Activated naive CD4-positive, alpha-beta T cell treated with anti-CD3 and anti-CD28 coated beads, Interleukin-2, amount 50 U/mL, for 24 hours (primary cell): ENCODE results near the gene MIEF1.
A peak's percentile ranks its signal among the peaks of the same experiment; 100 is the strongest.

Source experiments
- H3K27ac Mint-ChIP-seq: one replicate; pipeline ENCODE4 v1.8.0; 2021; ENCODE audit warnings: mild to moderate bottlenecking, mixed read lengths
- H3K27me3 Mint-ChIP-seq: one replicate; pipeline ENCODE4 v1.8.0; 2021; ENCODE audit warnings: mixed read lengths
- H3K36me3 Mint-ChIP-seq: one replicate; pipeline ENCODE4 v1.8.0; 2021; ENCODE audit warnings: mixed read lengths
- H3K4me1 Mint-ChIP-seq: one replicate; pipeline ENCODE4 v1.8.0; 2021; ENCODE audit warnings: mixed read lengths
- H3K4me3 Mint-ChIP-seq: one replicate; pipeline ENCODE4 v1.8.0; 2021; ENCODE audit warnings: mild to moderate bottlenecking, mixed read lengths
- H3K9me3 Mint-ChIP-seq: one replicate; pipeline ENCODE4 v1.8.0; 2021; ENCODE audit warnings: mixed read lengths

MIEF1 gene

GRCh38 chr22:39467390-39467895 is 34.6 kb upstream of the MIEF1 start:
- Mint-ChIP-seq H3K27ac (no peak overlapping the region), H3K36me3 (no peaks in the 10 kb centered on the region)

GRCh38 chr22:39468487-39469325 is 33.4 kb upstream of the MIEF1 start:
- peaks cover 16% of the 10 kb centered on the region for H3K4me1 Mint-ChIP-seq
- H3K27me3 Mint-ChIP-seq, result no peaks in the 10 kb centered on the region
- no peaks in the 10 kb centered on the region for H3K9me3 Mint-ChIP-seq
- no peak overlapping the region for H3K4me3 Mint-ChIP-seq
- H3K36me3 Mint-ChIP-seq, result no peaks in the 10 kb centered on the region
- H3K27ac Mint-ChIP-seq, result no peak overlapping the region

More at GRCh38 chr22:39467390-39467895, 34.6 kb upstream of the MIEF1 start:
- no peak overlapping the region for H3K4me3 Mint-ChIP-seq
- no peaks in the 10 kb centered on the region for H3K27me3 Mint-ChIP-seq
- no peaks in the 10 kb centered on the region for H3K9me3 Mint-ChIP-seq
- peaks cover 11% of the 10 kb centered on the region for H3K4me1 Mint-ChIP-seq

DNA sequence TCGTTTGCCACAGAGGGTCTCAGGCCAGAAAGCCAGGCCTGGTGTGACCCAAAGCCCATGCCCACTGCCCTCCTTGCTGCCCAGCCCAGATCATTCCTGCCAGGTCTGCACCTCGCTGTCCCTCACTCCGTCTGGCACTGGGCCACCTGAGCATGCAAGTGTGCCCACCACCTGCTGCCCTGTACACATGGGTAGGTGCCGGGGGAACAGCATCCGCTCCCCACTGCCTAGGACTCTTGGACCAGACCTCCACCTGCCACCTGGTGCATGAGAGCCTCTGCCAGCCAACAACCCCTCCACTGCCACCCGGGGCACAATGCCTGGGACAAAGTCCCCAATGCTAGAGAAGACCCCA is 32.8 kb upstream of the MIEF1 start:
- Mint-ChIP-seq H3K4me1 (peaks cover 16% of the 10 kb centered on the region), H3K27me3 (no peaks in the 10 kb centered on the region), H3K9me3 (no peaks in the 10 kb centered on the region), H3K36me3 (no peaks in the 10 kb centered on the region), H3K27ac (no peak overlapping the region), H3K4me3 (no peak overlapping the region)

GRCh38 chr22:39469681-39470450 is 32.2 kb upstream of the MIEF1 start:
- Mint-ChIP-seq H3K27me3 (no peaks in the 10 kb centered on the region), H3K36me3 (no peaks in the 10 kb centered on the region), H3K4me1 (peaks cover 16% of the 10 kb centered on the region), H3K9me3 (no peaks in the 10 kb centered on the region), H3K27ac (peak overlapping the region; percentile 35), H3K4me3 (no peak overlapping the region)

GRCh38 chr22:39470451-39471291 is 31.4 kb upstream of the MIEF1 start:
- no peak overlapping the region for H3K27ac Mint-ChIP-seq
- no peaks in the 10 kb centered on the region for H3K9me3 Mint-ChIP-seq
- H3K4me3 Mint-ChIP-seq, result no peak overlapping the region
- no peaks in the 10 kb centered on the region for H3K27me3 Mint-ChIP-seq
- no peaks in the 10 kb centered on the region for H3K36me3 Mint-ChIP-seq
- H3K4me1 Mint-ChIP-seq, result peaks cover 16% of the 10 kb centered on the region

GRCh38 chr22:39471381-39472141 is 30.5 kb upstream of the MIEF1 start:
- H3K4me3 Mint-ChIP-seq, result no peak overlapping the region

DNA sequence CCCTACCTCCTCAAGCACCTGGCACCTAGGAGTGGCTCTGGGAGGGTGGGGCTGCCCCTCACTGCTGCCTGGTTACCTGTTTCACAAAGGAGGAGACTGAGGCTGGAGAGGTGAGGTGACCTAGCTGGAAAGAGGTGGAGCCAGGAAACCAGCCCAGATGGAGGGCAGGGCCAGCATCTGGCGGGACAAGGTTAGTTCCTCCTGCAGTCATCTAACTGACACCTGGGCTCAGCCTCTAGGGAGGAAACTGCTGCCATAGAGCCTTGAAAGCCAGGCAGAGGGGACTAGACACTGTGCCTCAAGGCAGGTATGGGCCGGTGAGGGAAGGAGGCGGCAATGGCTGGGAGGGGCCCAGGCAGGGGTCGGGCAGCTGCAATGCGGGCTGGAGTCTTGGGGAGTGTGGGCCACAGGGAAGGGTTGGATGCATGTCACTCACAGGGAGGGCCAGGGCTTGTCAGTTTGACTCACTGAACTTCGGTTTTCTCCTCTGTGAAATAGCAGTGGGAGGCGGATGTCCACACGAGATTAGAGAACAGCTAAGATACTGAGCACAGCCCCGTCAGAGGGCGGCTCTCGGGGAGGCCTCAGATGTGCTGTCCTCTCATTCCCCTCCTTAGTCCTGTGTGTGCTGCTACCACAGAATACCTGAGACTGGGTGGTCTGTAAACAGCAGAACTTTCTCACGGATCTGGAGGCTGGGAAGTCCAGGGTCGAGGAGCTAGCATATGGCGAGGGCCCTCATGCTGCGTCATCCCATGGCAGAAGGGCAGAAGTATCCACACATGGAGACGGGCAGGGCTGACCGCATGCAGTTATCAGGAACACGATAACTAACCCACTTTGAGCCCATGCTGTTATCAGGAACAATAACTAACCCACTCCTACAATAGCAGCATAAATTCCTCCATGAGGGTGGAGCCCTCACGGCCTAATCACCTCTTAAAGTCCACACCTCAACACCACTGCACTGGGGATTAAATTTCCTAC is 29.2 kb upstream of the MIEF1 start:
- H3K27me3 Mint-ChIP-seq, result no peaks in the 10 kb centered on the region
- no peak overlapping the region for H3K27ac Mint-ChIP-seq
- no peak overlapping the region for H3K4me3 Mint-ChIP-seq
- peaks cover 16% of the 10 kb centered on the region for H3K4me1 Mint-ChIP-seq
- no peaks in the 10 kb centered on the region for H3K9me3 Mint-ChIP-seq
- no peaks in the 10 kb centered on the region for H3K36me3 Mint-ChIP-seq

More at GRCh38 chr22:39471381-39472141, 30.5 kb upstream of the MIEF1 start:
- no peaks in the 10 kb centered on the region for H3K36me3 Mint-ChIP-seq
- peaks cover 16% of the 10 kb centered on the region for H3K4me1 Mint-ChIP-seq
- no peaks in the 10 kb centered on the region for H3K27me3 Mint-ChIP-seq
- H3K27ac Mint-ChIP-seq, result no peak overlapping the region
- H3K9me3 Mint-ChIP-seq, result no peaks in the 10 kb centered on the region

DNA sequence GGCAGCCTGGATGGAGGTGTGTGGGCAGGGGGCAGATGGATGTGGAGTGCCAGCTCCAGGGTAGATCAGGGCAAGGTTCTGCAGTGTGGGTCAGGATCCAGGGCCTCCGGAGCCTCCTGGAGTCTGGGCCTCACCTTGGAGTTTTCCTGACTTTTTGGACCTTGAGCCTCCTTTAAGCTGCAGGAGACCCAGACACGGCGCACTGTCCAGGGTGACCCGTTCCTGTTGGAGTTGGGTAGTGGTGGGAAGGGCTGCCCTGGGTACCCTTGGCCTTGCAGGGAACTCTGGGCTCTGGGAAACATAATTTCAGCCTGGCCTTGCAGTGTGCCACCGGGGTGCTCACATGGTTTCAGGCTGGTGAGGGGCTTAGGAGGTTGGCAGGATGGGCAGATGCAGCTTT is 28.2 kb upstream of the MIEF1 start:
- Mint-ChIP-seq H3K36me3 (no peaks in the 10 kb centered on the region), H3K4me3 (no peak overlapping the region), H3K27me3 (no peaks in the 10 kb centered on the region), H3K27ac (no peak overlapping the region), H3K9me3 (no peaks in the 10 kb centered on the region), H3K4me1 (peaks cover 16% of the 10 kb centered on the region)

DNA sequence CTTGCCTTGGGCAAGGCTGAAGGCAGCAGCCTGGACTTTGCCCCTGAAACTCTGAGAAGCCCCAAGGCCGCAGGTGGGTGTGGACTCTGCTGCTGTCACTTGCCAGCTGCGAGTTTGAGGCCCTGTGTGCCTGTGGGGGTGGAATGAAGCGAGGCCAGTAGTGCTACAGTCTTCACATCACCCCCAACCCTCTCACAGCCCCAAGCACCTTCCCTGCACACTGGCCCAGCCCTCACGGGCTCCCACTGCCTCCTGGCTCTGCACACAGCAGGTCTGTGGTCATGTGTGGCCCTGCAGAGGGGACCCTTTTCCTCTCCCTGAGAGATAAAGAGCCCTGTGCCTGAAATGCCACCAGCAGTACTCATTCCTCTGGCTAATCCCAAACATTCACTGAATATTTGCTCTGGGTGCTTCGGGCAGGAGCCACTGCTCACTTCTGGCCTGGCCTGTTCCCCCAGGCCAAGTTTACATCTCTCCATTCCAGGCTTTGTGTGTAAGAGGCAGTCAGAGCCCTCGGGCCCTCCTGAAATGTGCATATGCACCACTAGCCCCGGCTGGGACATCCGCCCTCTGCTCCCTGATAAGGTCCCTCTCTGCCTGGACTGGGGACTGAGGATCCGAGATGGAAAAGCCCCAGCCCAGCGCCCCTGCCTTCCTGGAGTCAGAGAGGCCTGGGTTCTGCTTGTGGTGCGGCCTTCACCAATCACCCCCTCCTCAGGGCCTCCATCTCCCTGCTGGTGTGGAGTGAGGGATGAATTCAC is 27.6 kb upstream of the MIEF1 start:
- Mint-ChIP-seq H3K4me1 (peaks cover 16% of the 10 kb centered on the region), H3K4me3 (no peak overlapping the region), H3K27ac (no peak overlapping the region), H3K27me3 (no peaks in the 10 kb centered on the region), H3K9me3 (no peaks in the 10 kb centered on the region), H3K36me3 (no peaks in the 10 kb centered on the region)

GRCh38 chr22:39475337-39475736 is 26.8 kb upstream of the MIEF1 start:
- Mint-ChIP-seq H3K4me1 (peaks cover 16% of the 10 kb centered on the region), H3K36me3 (no peaks in the 10 kb centered on the region), H3K27ac (no peak overlapping the region), H3K27me3 (no peaks in the 10 kb centered on the region), H3K9me3 (no peaks in the 10 kb centered on the region), H3K4me3 (no peak overlapping the region)

GRCh38 chr22:39475902-39476301 is 26.2 kb upstream of the MIEF1 start:
- no peaks in the 10 kb centered on the region for H3K36me3 Mint-ChIP-seq
- peaks cover 16% of the 10 kb centered on the region for H3K4me1 Mint-ChIP-seq
- H3K27me3 Mint-ChIP-seq, result no peaks in the 10 kb centered on the region
- no peaks in the 10 kb centered on the region for H3K9me3 Mint-ChIP-seq
- H3K4me3 Mint-ChIP-seq, result no peak overlapping the region
- peak overlapping the region; percentile 79 for H3K27ac Mint-ChIP-seq

DNA sequence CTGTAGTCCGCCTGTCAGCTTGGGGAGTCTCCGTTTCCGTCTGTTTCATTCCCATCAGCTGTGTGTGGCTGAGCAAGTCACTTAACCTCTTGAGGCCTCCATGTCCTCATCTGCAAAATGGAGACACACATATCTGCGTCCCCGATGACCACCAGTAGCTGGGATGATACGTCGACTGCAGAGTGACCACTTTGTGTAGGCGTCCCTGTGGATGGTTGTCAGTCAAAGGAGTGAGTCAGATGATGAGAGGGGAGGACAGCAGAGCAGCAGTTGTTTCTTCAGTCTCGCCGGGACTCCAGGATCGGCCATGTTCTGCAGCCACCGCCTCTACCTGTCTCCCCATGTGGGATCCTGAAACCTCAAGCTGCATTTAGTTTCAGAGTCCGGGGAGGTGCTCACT is 25.4 kb upstream of the MIEF1 start:
- peaks cover 11% of the 10 kb centered on the region for H3K4me1 Mint-ChIP-seq

GRCh38 chr22:39477542-39477941 is 24.5 kb upstream of the MIEF1 start:
- Mint-ChIP-seq H3K4me3 (no peak overlapping the region), H3K27ac (no peak overlapping the region), H3K9me3 (no peaks in the 10 kb centered on the region), H3K36me3 (no peaks in the 10 kb centered on the region), H3K27me3 (no peaks in the 10 kb centered on the region), H3K4me1 (peaks cover 4% of the 10 kb centered on the region)

More for the DNA sequence above, 25.4 kb upstream of the MIEF1 start:
- H3K9me3 Mint-ChIP-seq, result no peaks in the 10 kb centered on the region
- H3K27me3 Mint-ChIP-seq, result no peaks in the 10 kb centered on the region
- H3K27ac Mint-ChIP-seq, result no peak overlapping the region
- H3K36me3 Mint-ChIP-seq, result no peaks in the 10 kb centered on the region
- H3K4me3 Mint-ChIP-seq, result no peak overlapping the region
